Measurements from ENCODE around the gene IP6K2. TPM values are rescaled to one million over a fixed set of nuclear protein-coding genes. Genes with fewer than 3 reads are reported as not detected.

The IP6K2 gene
- total and polyA plus RNA-seq, 2 of the 13 experiments (the other 11 are each of a cell fraction or from before 2014, with no cell fraction given): 85.5 to 112 TPM

GRCh38 chr3:48716508-48716981 lies 476 bp downstream of the IP6K2 start (continued):
- no peak for TF ChIP-seq THAP9 (CRISPR knock-in tag; IDR thresholded peaks at IDR 0.05; ENCODE audit: borderline replicate concordance)
- TF ChIP-seq HMGXB3 (CRISPR knock-in tag; IDR thresholded peaks at IDR 0.05; ENCODE audit: borderline replicate concordance): no peak
- TF ChIP-seq HOXA5 (CRISPR knock-in tag; IDR thresholded peaks at IDR 0.05): no peak
- TF ChIP-seq SOX13 (IDR thresholded peaks at IDR 0.05): peak; percentile 6; the same call in 1 of the 2 replicates
- TF ChIP-seq SOX13 (CRISPR knock-in tag; conservative IDR thresholded peaks at IDR 0.05 in 1 of 2, IDR thresholded peaks at IDR 0.05 in 1 of 2): no peak
- TF ChIP-seq AHDC1 (CRISPR knock-in tag; IDR thresholded peaks at IDR 0.05; ENCODE audit: borderline replicate concordance): no peak
- no peak for TF ChIP-seq ZNF205 (CRISPR knock-in tag; IDR thresholded peaks at IDR 0.05)
- TF ChIP-seq MED1 (CRISPR knock-in tag; IDR thresholded peaks at IDR 0.05): no peak
- TF ChIP-seq KLF6 (CRISPR knock-in tag; IDR thresholded peaks at IDR 0.05): no peak

All from HepG2 (cell line).